B cell (primary cell): Measurements from ENCODE around the gene TLE5.

Experiments
- CTCF ChIP-seq: fragments of 200-600 bp; IDR thresholded peaks from one replicate; pipeline ENCODE4 v1.8.0; 2022; ENCODE audit warnings: antibody characterized with exemption, mild to moderate bottlenecking
- EZH2 ChIP-seq: IDR thresholded peaks from 2 replicates; pipeline ENCODE4 v1.6.1; 2012; ENCODE audit warnings: borderline replicate concordance, low read depth, mild to moderate bottlenecking, moderate library complexity, low read length; ENCODE audit not compliant: insufficient read depth, poor library complexity, severe bottlenecking

DNA sequence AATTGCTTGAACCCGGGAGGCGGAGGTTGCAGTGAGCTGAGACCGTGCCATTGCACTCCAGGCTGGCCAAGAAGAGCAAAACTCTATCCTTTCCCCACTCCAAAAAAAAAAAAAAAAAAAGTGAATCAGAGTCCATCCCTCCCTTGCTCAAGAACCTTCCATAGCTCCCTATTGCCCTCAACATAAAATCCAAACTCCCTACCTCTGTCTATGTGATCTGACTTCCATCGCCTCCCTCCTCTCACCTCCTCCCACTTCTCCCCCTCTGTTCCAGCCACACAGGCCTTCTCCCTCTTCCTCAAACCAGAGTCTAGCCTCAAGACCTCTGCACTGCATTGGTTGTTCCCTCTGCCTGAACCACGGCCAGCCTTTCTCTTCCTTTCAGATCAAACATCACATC, 23.2 kb downstream of the TLE5 start:
- TF ChIP-seq CTCF, result no peak
- no peak for TF ChIP-seq EZH2
